ENCODE data around the gene WDFY1.

- no peak for TF ChIP-seq CTCF (IDR thresholded peaks at IDR 0.05; ENCODE audit: borderline replicate concordance, extremely low read depth, low read length, poor library complexity, severe bottlenecking)
- TF ChIP-seq EZH2 (IDR thresholded peaks at IDR 0.05; ENCODE audit: borderline replicate concordance, low read depth, low read length, severe bottlenecking) = no peak
Measured at GRCh38 chr2:223900531-223900930, 44.6 kb downstream of the WDFY1 start.
